PC-3 (cell line): ENCODE measurements around the gene DDX10. TPM values are rescaled to one million over a fixed set of nuclear protein-coding genes. Genes with fewer than 3 reads are reported as not detected.

Experiments
- ATAC-seq: fragments of 200-7000 bp; cut with Tn5 transposase; 2 replicates; pipeline ENCODE4 v1.9.1; 2020; ENCODE audit warnings: mild to moderate bottlenecking, moderate library complexity
- BruUV-seq: library from RNA; stranded (reverse); fragments of 400-500 nt; replicated peaks from 2 replicates; lab custom pipeline; 2021; lab: Mats Ljungman, UMichigan
- CTCF ChIA-PET: fragments of 300-600 bp; sonication (Branson Sonifier 250); formaldehyde crosslinking; loops from one replicate; lab custom pipeline; 2022; ENCODE audit warnings: antibody characterized with exemption; lab: Charles Lee
- POLR2A ChIA-PET: fragments of 300-600 bp; sonication (Branson Sonifier 250); formaldehyde crosslinking; loops from one replicate; lab custom pipeline; 2022; ENCODE audit warnings: antibody characterized with exemption; ENCODE audit not compliant: unreplicated experiment; lab: Charles Lee
- DNase-seq: peaks from one replicate; pipeline ENCODE4 v3.0.0-alpha.2; 2015
- H2AFZ ChIP-seq: fragments of 300-600 bp; sonication (generic); 2 replicates; pipeline ENCODE4 v1.6.0; 2016; ENCODE audit warnings: antibody characterized with exemption, low read length
- H3F3A ChIP-seq: fragments of 300-600 bp; sonication (generic); one replicate; pipeline ENCODE4 v1.6.0; 2017; ENCODE audit warnings: antibody characterized with exemption, low read length, control low read depth, mild to moderate bottlenecking; ENCODE audit not compliant: unreplicated experiment
- H3K27ac ChIP-seq: fragments of 300-600 bp; sonication (generic); 2 replicates; pipeline ENCODE4 v1.5.1; 2016; ENCODE audit warnings: mild to moderate bottlenecking, low read length
- H3K27me3 ChIP-seq: fragments of 300-600 bp; sonication (generic); 2 replicates; pipeline ENCODE4 v1.6.1; 2016; ENCODE audit warnings: low read length, mixed read lengths
- H3K36me3 ChIP-seq: fragments of 300-600 bp; sonication (generic); 2 replicates; pipeline ENCODE4 v1.6.1; 2016; ENCODE audit warnings: low read depth, mixed run types, low read length, mixed read lengths
- H3K4me1 ChIP-seq: fragments of 300-600 bp; sonication (generic); 2 replicates; pipeline ENCODE4 v1.5.1; 2016; ENCODE audit warnings: low read length; ENCODE audit not compliant: insufficient read depth
- H3K4me2 ChIP-seq: fragments of 300-600 bp; sonication (generic); 2 replicates; pipeline ENCODE4 v1.6.0; 2016; ENCODE audit warnings: low read length
- H3K4me3 ChIP-seq: fragments of 300-600 bp; sonication (generic); 2 replicates; pipeline ENCODE4 v1.5.1; 2016; ENCODE audit warnings: mild to moderate bottlenecking, low read length, mixed read lengths
- H3K79me2 ChIP-seq: fragments of 300-600 bp; sonication (generic); 2 replicates; pipeline ENCODE4 v1.6.1; 2017; ENCODE audit warnings: low read length, mixed read lengths
- H3K9ac ChIP-seq: fragments of 300-600 bp; sonication (generic); 2 replicates; pipeline ENCODE4 v1.6.0; 2016; ENCODE audit warnings: mild to moderate bottlenecking, low read length
- H3K9me2 ChIP-seq: fragments of 300-600 bp; sonication (generic); replicated peaks from 2 replicates; pipeline ENCODE4 v1.6.1; 2016; ENCODE audit warnings: mixed run types, low read length, mixed read lengths
- H3K9me3 ChIP-seq: fragments of 300-600 bp; sonication (generic); 2 replicates; pipeline ENCODE4 v1.6.1; 2016; ENCODE audit warnings: low read length, mixed read lengths
- H4K20me1 ChIP-seq: fragments of 300-600 bp; sonication (generic); 2 replicates; pipeline ENCODE4 v1.6.1; 2016; ENCODE audit warnings: low read length, mixed read lengths
- CTCF ChIP-seq: fragments of 300-600 bp; sonication (generic); conservative IDR thresholded peaks from 2 replicates; pipeline ENCODE4 v1.5.1; 2017; ENCODE audit warnings: antibody characterized with exemption, low read depth, mild to moderate bottlenecking, low read length
- EZH2 ChIP-seq: fragments of 300-600 bp; sonication (generic); IDR thresholded peaks from one replicate; pipeline ENCODE4 v1.6.1; 2017; ENCODE audit warnings: antibody characterized with exemption, mild to moderate bottlenecking, low read length; ENCODE audit not compliant: unreplicated experiment
- EZH2phosphoT487 ChIP-seq: fragments of 300-600 bp; sonication (generic); IDR thresholded peaks from 2 replicates; pipeline ENCODE4 v1.6.1; 2018; ENCODE audit warnings: mild to moderate bottlenecking, antibody characterized with exemption, low read length, borderline replicate concordance
- intact Hi-C: fragments of 100-400 bp; cut with micrococcal nuclease; formaldehyde crosslinking; loops from 2 replicates; pipeline ENCODE4 v1.9.0; 2023
- total RNA-seq: library from RNA; depleted of rRNA; stranded (reverse); fragments of >200 nt; gene quantifications from 2 replicates; pipeline ENCODE4 v1.2.3, GENCODE V29; 2014

DDX10 gene
- total RNA-seq, 1 experiment from 2014 or later = 55.2 TPM

- POLR2A ChIA-PET = no interaction called here
These were observed 67.5 kb downstream of the DDX10 start for GRCh38 chr11:108732395-108732794.

GRCh38 chr11:108733479-108734116, 68.7 kb downstream of the DDX10 start:
- intact Hi-C loops = no loop called here
- peak overlapping the region; percentile 7 for H3K4me2 ChIP-seq
- TF ChIP-seq EZH2phosphoT487 (no peak), EZH2 (no peak)
- H3K4me1 ChIP-seq = peaks cover 17% of the 10 kb centered on the region
- no peaks in the 10 kb centered on the region for H3K9me2 ChIP-seq
- H3F3A ChIP-seq = peaks cover 5% of the 10 kb centered on the region
- ChIA-PET POLR2A (no interaction called here), CTCF (no interaction called here)
- 0 out of 2 replicates have a peak overlapping the region, but pooled peaks have one; percentile 7 for H3K27ac ChIP-seq
- 0 out of 2 replicates have a peak, but pooled peaks cover 4% of the 10 kb centered on the region for H4K20me1 ChIP-seq
- H3K4me3 ChIP-seq = no peak overlapping the region
- ATAC-seq = peak; percentile 45
- H3K27me3 ChIP-seq = no peaks in the 10 kb centered on the region
- H3K79me2 ChIP-seq = peaks cover 52% of the 10 kb centered on the region
- no peak overlapping the region for H2AFZ ChIP-seq
- no peak overlapping the region for H3K9ac ChIP-seq
- peak; percentile 45 for DNase-seq
- H3K36me3 ChIP-seq = peaks cover 5% of the 10 kb centered on the region
- H3K9me3 ChIP-seq = no peaks in the 10 kb centered on the region
- BruUV-seq = no TSS peak

More at GRCh38 chr11:108732395-108732794, 67.5 kb downstream of the DDX10 start:
- DNase-seq (no peak), ATAC-seq (no peak)
- intact Hi-C loops = no loop called here
- H3K79me2 ChIP-seq = peaks cover 48% of the 10 kb centered on the region
- peaks cover 17% of the 10 kb centered on the region for H3K4me1 ChIP-seq
- 0 out of 2 replicates have a peak, but pooled peaks cover 4% of the 10 kb centered on the region for H4K20me1 ChIP-seq
- peaks cover 5% of the 10 kb centered on the region for H3K36me3 ChIP-seq
- no peak overlapping the region for H3K4me3 ChIP-seq
- H3K9me3 ChIP-seq = no peaks in the 10 kb centered on the region
- H3K9ac ChIP-seq = no peak overlapping the region
- no peaks in the 10 kb centered on the region for H3K27me3 ChIP-seq
- H3K27ac ChIP-seq = no peak overlapping the region
- H3K4me2 ChIP-seq = no peak overlapping the region
- H2AFZ ChIP-seq = no peak overlapping the region
- CTCF ChIA-PET = no interaction called here
- peaks cover 5% of the 10 kb centered on the region for H3F3A ChIP-seq
- TF ChIP-seq EZH2 = no peak
- no peak for TF ChIP-seq EZH2phosphoT487
- no peak for TF ChIP-seq CTCF
- no TSS peak for BruUV-seq
- H3K9me2 ChIP-seq = no peaks in the 10 kb centered on the region

GRCh38 chr11:108734283-108734682, 69.4 kb downstream of the DDX10 start:
- Histone ChIP-seq H4K20me1 (0 out of 2 replicates have a peak, but pooled peaks cover 4% of the 10 kb centered on the region), H2AFZ (no peak overlapping the region), H3K9ac (no peak overlapping the region), H3K36me3 (peaks cover 5% of the 10 kb centered on the region), H3K4me1 (peaks cover 17% of the 10 kb centered on the region), H3K4me2 (peak overlapping the region; percentile 7), H3K79me2 (peaks cover 59% of the 10 kb centered on the region), H3K9me3 (no peaks in the 10 kb centered on the region), H3K4me3 (no peak overlapping the region), H3K27ac (0 out of 2 replicates have a peak overlapping the region, but pooled peaks have one; percentile 7), H3F3A (peaks cover 5% of the 10 kb centered on the region), H3K27me3 (no peaks in the 10 kb centered on the region), H3K9me2 (no peaks in the 10 kb centered on the region)
- DNase-seq = peak; percentile 20
- TF ChIP-seq EZH2phosphoT487 (no peak), EZH2 (no peak), CTCF (no peak)
- ChIA-PET POLR2A (no interaction called here), CTCF (no interaction called here)
- intact Hi-C loops = no loop called here
- BruUV-seq = no TSS peak
- ATAC-seq = peak; percentile 67
